ENCODE measurements around the gene STEAP1B. TPM values are rescaled to one million over a fixed set of nuclear protein-coding genes. Genes with fewer than 3 reads are reported as not detected.

STEAP1B gene
- total and polyA plus RNA-seq, 2 of the 4 experiments (the other 2 are of a cell fraction), result 7.9 to 13.8 TPM

DNA sequence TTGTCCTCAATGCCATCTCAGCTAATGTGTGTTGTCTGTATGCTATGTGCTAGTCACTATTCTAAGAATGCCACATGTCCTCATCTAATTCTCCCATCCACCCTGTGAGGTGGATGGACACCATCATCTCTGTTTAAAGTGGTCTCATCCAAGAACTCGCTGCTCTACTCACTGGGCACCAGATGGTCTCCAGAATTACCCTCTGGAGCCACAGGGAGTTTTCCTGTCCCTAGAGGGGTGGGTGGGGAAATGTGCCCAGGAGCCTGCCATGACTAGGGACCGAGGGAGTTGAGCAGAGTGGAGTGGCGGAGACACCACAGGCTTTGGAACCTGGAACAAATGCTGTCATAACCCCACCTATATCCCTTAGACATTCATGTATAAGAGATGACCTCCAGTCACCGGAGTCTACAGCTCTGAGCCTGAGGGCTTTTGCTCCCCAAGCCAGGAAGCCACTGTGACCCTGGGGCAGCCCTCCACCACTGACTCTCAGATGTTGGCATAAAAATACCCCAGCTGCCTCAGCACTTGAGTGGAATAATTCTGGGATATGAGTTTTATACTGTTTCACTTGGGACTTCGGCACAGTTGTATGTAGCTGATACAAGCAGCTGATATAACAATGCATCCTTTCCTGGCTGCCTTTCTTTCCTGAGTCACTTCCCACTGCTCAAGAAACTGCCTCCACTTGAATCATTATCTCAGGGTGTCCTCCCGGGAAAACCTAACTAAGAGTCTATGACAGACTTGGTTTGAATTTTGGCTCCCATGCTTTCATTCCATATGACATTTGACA lies 81.5 kb downstream of the STEAP1B start:
- no peak overlapping the region for H3K9ac ChIP-seq (ENCODE audit: low read depth, low read length)

More for the DNA sequence above, 81.5 kb downstream of the STEAP1B start:
- no peaks in the 10 kb centered on the region for H3K27me3 ChIP-seq (ENCODE audit: control insufficient read depth, insufficient read depth, low read length)
- H3K79me1 ChIP-seq (ENCODE audit: low read depth in 1 of 2, low read length in 2 of 2), result no peaks in the 10 kb centered on the region
- ATAC-seq (ENCODE audit: low read depth), result no peak
- H4K8ac ChIP-seq (ENCODE audit: low read depth in 2 of 2, low read length in 2 of 2), result no peak overlapping the region
- no TSS peak for BruUV-seq (replicated peaks)
- no peak for TF ChIP-seq MXI1 (IDR thresholded peaks at IDR 0.05; ENCODE audit: borderline replicate concordance, low read depth, low read length)
- TF ChIP-seq MAFK (IDR thresholded peaks at IDR 0.05; ENCODE audit: low read depth, low read length), result no peak
- no peak for TF ChIP-seq POLR2A (IDR thresholded peaks at IDR 0.05; ENCODE audit: low read depth, low read length)
- TF ChIP-seq ELK1 (IDR thresholded peaks at IDR 0.05; ENCODE audit: borderline replicate concordance, low read depth, low read length), result no peak
- no peak for TF ChIP-seq MAZ (IDR thresholded peaks at IDR 0.05; ENCODE audit: borderline replicate concordance, low read depth, low read length)
- TF ChIP-seq, protein P1, sequence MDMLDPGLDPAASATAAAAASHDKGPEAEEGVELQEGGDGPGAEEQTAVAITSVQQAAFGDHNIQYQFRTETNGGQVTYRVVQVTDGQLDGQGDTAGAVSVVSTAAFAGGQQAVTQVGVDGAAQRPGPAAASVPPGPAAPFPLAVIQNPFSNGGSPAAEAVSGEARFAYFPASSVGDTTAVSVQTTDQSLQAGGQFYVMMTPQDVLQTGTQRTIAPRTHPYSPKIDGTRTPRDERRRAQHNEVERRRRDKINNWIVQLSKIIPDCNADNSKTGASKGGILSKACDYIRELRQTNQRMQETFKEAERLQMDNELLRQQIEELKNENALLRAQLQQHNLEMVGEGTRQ (IDR thresholded peaks at IDR 0.05; ENCODE audit: low read depth, low read length), result no peak
- TF ChIP-seq CTCF (conservative IDR thresholded peaks at IDR 0.05; ENCODE audit: low read depth, low read length), result no peak
- no peak for TF ChIP-seq SMC3 (IDR thresholded peaks at IDR 0.05; ENCODE audit: low read depth, low read length)
- TF ChIP-seq RAD21 (IDR thresholded peaks at IDR 0.05; ENCODE audit: low read length), result no peak
- TF ChIP-seq FOS (IDR thresholded peaks at IDR 0.05; ENCODE audit: low read depth, low read length), result no peak
- no peak for TF ChIP-seq CEBPB (IDR thresholded peaks at IDR 0.05; ENCODE audit: low read depth, low read length)
- TF ChIP-seq RFX5 (IDR thresholded peaks at IDR 0.05; ENCODE audit: low read depth, low read length), result no peak
- TF ChIP-seq CHD1 (IDR thresholded peaks at IDR 0.05; ENCODE audit: low read depth, low read length), result no peak
- no peak for TF ChIP-seq NFE2L2 (IDR thresholded peaks at IDR 0.05; ENCODE audit: low read depth, low read length)
- no peak for TF ChIP-seq BHLHE40 (IDR thresholded peaks at IDR 0.05; ENCODE audit: low read depth, low read length)
- TF ChIP-seq RCOR1 (IDR thresholded peaks at IDR 0.05; ENCODE audit: insufficient replicate concordance, low read length), result no peak
- H4K20me1 ChIP-seq (ENCODE audit: insufficient read depth, low read length), result no peaks in the 10 kb centered on the region
- H2BK15ac ChIP-seq (ENCODE audit: low read depth, low read length), result no peak overlapping the region
- H3K4me1 ChIP-seq (ENCODE audit: control insufficient read depth, insufficient read depth, low read length), result no peaks in the 10 kb centered on the region
- no peak overlapping the region for H2AFZ ChIP-seq (replicated peaks; ENCODE audit: low read length, poor library complexity)
- no peak overlapping the region for H2AK5ac ChIP-seq (ENCODE audit: low read depth, low read length)
- no peak overlapping the region for H3K4me2 ChIP-seq (ENCODE audit: low read depth, low read length)
- DNase-seq, result no peak
- no peak overlapping the region for H3K18ac ChIP-seq (ENCODE audit: low read depth, low read length)
- H3K14ac ChIP-seq (replicated peaks; ENCODE audit: low read depth, low read length), result no peak overlapping the region
- H3K36me3 ChIP-seq (ENCODE audit: control insufficient read depth, insufficient read depth, low read length), result no peaks in the 10 kb centered on the region
- no peaks in the 10 kb centered on the region for H3K9me1 ChIP-seq (ENCODE audit: insufficient read depth, low read length)
- no peak overlapping the region for H2BK120ac ChIP-seq (ENCODE audit: low read depth, low read length)
- dilution Hi-C loops (cut with HindIII; ENCODE audit: low sequenced_read_pairs, unreplicated experiment), result no loop called here
- ChIA-PET POLR2A (ENCODE audit: unreplicated experiment) (no interaction called here), CTCF (no interaction called here)
- H3K56ac ChIP-seq (ENCODE audit: extremely low read depth, insufficient read depth, low read length), result no peak overlapping the region
- no peak overlapping the region for H2BK5ac ChIP-seq (ENCODE audit: low read depth, low read length, poor library complexity, severe bottlenecking)
- WGBS, 2 experiments (ENCODE audit: extremely low coverage in 2 of 2, insufficient read length in 1 of 2), result no CpG with 5 or more reads among the region's 6 CpGs
- H3K9me3 ChIP-seq (ENCODE audit: control insufficient read depth, insufficient read depth, low read length), result no peaks in the 10 kb centered on the region
- no peak overlapping the region for H3K27ac ChIP-seq (ENCODE audit: insufficient read depth, low read length)
- no peak overlapping the region for H3K23ac ChIP-seq (ENCODE audit: low read depth, low read length)
- no peak overlapping the region for H3K4ac ChIP-seq (ENCODE audit: low read depth, low read length)
- in situ Hi-C loops (cut with MboI; ENCODE audit: low sequenced_read_pairs), result no loop called here
- no peak overlapping the region for H4K5ac ChIP-seq (ENCODE audit: low read depth, low read length)
- H4K91ac ChIP-seq (ENCODE audit: insufficient read depth, low read depth, low read length), result no peak overlapping the region
- intact Hi-C loops (cut with micrococcal nuclease), result no loop called here
- H2BK20ac ChIP-seq (ENCODE audit: low read depth, low read length), result no peak overlapping the region
- H3K4me3 ChIP-seq (ENCODE audit: insufficient read depth, low read depth, low read length), result no peak overlapping the region
- H2AK9ac ChIP-seq (replicated peaks; ENCODE audit: low read depth, low read length, poor library complexity), result no peak overlapping the region
